NCI-H2107 treated with DMSO at 0.1 percent for 48 hours (cell line): ENCODE measurements around the gene TIMM21.

Experiments
- DNase-seq: peaks from one replicate; lab custom pipeline; 2025; ENCODE audit not compliant: unreplicated experiment; lab: John Stamatoyannopoulos, UW

The TIMM21 gene

GRCh38 chr18:74146756-74147155 lies 1.6 kb upstream of the TIMM21 start:
- DNase-seq: no peak

DNA sequence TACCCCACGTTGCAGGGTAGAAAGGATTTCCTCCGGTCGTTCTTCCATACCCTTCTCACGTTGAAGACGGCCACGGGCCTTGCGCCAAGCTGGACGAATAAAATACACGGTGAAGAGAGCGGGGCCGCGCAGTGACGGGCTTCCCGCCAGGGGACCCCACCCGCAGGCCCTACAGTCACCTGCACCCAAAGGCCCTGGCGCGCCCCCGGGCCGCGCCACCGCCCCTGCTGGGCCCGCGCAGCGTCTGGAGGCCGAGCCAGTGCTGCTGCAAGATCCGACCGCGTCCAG lies 888 bp upstream of the TIMM21 start:
- DNase-seq: no peak

- DNase-seq: no peak
Measured at GRCh38 chr18:74148543-74149070, 284 bp downstream of the TIMM21 start.

DNA sequence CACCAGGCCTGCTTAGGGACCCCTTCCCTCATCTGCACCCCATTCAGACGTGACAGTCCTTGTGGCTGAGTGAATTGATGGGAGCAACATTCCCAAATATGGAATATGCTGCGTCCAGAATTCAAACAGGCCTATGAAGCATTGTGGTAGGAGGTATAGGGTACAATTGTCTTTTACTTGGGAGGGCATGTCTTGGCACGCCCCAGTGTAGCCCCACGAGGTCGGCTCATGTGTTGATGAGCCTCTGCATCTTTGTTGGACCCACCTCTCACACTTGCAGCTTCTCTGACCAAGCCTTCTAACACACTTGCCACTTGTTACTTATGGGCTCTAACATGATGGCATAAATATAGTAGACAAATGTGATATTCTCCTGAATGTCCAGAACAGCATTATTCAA lies 1.6 kb downstream of the TIMM21 start:
- DNase-seq: no peak

GRCh38 chr18:74152270-74152669 lies 3.9 kb downstream of the TIMM21 start:
- no peak for DNase-seq

- no peak for DNase-seq
Measured at GRCh38 chr18:74152857-74153256, 4.5 kb downstream of the TIMM21 start.

DNA sequence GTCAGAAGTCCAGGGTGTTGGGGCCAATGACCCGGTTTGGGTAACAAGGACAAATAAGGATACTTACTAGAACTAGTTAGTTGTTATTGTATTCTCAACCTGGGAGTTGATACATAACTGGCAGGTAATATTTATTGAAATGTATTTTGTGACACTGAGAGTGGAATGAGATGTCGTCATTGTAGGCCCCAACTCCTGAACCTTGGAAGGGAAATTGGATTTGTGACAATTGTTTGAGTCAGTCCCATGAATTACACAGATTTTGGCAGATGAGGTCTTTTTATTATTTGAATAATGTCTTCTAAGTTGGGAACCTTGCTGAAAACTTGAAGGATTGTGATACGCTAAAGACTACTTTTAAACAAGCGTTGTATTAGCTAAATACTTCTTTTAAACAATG lies 5.1 kb downstream of the TIMM21 start:
- DNase-seq: no peak

DNA sequence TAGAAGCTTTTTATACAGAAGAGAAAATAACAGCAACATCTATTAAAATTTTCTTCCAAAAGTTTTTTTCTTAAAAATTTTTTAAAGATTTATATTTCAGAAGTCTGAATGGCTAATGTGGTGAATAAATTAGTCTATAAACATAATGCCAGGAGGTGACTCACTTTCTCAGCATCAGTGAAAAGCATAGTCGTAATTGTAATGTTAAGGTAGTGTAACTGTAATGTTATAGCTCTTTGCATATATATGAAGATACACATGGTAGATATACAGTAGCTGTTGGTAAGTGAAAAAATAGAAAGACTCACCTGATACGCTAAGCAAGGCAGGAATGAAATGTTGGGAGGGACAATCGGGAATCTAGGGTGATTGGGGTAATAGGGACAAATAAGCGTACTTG lies 5.5 kb downstream of the TIMM21 start:
- DNase-seq: no peak

DNA sequence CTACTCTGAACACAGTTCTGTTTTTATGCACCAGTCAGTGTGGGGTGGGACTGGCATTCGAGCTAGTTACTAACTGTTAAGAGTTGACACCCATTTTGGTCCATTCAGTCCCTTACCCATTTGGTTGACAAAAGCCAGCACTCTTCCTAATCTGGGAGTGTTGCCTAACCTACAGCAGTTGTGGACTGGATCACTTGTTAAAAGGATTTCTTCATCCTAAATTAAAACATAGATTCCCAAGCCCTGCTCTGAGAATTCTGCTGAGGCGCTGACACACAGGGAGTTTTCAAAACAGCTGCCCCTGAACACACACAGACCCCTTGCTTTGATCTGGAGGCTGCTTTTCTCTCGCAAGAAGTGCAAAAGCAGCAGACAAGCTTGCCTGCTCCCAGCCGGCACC lies 6.4 kb downstream of the TIMM21 start:
- no peak for DNase-seq

DNA sequence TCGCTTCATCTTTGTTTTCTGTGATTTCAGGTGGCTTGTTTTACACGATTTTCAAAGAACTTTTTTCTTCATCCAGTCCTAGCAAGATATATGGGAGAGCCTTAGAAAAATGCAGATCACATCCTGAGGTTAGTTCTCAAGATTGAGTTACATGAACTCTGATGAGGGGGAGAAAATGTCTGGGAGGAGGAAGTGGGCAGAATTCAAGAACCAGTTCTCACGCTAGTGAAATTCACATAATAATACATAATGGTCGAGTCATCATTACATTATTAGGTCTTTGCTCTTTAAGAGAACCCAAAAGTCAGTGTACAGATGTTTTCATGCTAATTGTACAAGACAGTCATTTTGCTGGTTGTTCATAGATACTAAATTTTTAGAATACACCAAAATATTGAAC lies 7.0 kb downstream of the TIMM21 start:
- no peak for DNase-seq

DNA sequence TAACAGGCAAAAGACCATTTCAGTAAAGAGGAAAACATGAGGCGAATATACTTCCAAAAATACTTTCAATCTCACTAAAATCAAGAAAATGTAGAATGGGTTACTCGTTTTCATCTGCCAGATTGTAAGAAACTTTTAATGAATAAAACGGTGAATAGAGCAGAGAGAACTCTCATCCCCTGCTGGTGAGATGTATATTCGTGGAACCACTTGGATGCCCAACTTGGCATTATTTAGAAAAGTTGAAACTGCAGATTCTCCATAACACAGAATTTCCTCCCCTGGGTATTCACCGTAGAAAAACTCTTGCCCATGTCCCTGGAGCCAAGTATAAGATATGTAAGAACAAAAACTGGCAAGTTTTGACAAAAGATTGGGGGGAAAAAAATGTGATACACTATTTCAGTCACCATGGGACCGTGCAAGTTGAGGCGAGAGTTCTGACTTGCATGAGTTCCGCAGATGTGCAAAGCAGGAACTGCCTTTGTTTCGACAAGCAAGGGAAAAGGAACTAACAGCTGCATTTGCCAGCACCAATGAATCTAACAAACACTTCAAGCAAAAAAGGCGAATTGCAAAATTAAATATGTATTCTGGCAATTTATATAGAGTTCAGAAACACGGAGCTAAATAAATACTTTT lies 14.8 kb downstream of the TIMM21 start:
- DNase-seq: no peak

DNA sequence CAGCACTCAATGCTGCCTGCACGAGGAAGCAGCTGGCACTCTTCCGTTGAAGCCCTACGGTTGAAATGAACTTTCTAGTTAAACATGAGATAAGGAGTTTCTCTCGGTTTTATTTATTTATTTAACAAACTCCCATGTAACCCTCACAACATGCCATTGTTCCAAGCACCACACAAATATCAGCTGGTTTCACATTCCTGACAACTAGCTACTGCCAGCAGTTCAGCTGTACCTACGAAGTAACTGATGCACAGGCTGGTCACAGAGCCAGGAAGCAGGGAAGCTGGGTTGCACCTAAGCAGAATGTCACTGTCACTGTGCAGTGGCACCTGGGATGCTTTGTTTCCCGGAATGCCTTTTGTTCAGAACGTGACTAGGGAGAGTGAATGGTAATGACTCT lies 18.1 kb downstream of the TIMM21 start:
- no peak for DNase-seq

- no peak for DNase-seq
Measured at GRCh38 chr18:74171910-74172606, 23.7 kb downstream of the TIMM21 start.

GRCh38 chr18:74172697-74173433 lies 24.5 kb downstream of the TIMM21 start:
- DNase-seq: peak; percentile 26

GRCh38 chr18:74173434-74173750 lies 25.1 kb downstream of the TIMM21 start:
- DNase-seq: no peak

DNA sequence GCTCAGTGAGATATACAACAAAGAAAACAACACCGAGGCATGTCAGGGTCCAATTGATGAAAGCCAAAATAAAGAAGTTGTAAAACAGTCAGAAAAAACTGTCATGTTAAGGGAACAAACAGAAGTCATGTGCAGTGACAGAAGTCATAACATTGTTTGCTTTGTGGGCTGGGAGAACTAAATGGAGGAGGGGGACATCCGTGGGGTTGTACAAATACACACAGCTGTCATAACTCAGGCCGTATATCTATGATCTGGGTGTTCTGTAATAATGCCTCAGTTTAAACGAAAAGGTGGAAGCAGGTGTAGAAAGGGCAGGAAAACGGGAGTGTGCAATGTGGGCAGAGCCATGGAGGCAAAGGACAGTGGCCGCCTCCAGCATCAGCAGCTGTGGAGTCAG lies 27.3 kb downstream of the TIMM21 start:
- DNase-seq: no peak

- DNase-seq: no peak
Measured at GRCh38 chr18:74178884-74179283, 30.6 kb downstream of the TIMM21 start.

GRCh38 chr18:74179623-74180199 lies 31.4 kb downstream of the TIMM21 start:
- DNase-seq: no peak

- no peak for DNase-seq
Measured at GRCh38 chr18:74182335-74182734, 34.0 kb downstream of the TIMM21 start.

GRCh38 chr18:74183130-74183529 lies 34.8 kb downstream of the TIMM21 start:
- DNase-seq: peak; percentile 96

DNA sequence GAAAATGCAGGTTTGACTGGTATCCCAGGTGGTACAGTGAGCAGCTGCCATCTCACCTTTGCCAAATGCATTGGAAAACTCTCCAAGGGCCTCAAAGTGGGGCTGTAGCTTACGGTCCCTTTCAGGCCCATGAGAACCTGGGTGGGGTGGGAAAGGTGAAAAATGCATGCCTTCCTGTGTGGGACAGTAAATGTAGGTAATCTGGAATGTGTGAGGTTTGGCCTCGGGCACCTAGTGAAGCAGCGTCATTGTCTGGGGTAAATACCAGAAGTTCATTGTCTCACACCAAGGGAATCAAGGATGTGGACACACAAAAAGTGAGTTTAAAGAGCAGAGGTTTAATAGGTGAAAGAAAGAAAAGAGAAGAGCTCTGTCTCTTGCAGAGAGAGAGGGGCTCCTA lies 36.6 kb downstream of the TIMM21 start:
- no peak for DNase-seq

DNA sequence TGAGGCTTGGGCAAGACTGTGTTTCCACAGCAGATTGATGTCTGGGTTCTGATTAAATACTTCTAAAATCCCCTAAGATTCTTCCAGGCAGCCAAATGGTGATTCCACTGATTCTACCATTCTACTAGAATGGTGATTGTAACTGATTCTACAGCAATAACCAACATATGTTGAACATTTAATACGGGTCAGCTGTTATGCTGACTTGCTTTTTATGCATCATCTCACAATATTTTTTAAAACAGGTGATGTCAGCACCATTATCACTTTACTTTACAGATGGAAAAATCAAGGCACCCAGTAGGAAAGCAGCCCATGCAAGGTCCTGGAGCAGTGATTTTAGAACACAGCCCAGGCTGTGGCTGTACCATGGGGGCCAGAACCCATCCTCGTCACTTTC lies 37.5 kb downstream of the TIMM21 start:
- DNase-seq: no peak
